GM19438 (cell line): ENCODE data around the gene CSHL1.
"Not testable (repeated sequence)": the region's sequence is repeated elsewhere in the genome, so short reads cannot be mapped to it uniquely, and the experiment has no call there.

Experiments used
- ATAC-seq: cut with Tn5 transposase; IDR thresholded peaks from one replicate; pipeline ENCODE4 v1.9.1; 2021; ENCODE audit warnings: low read depth; ENCODE audit not compliant: unreplicated experiment

The CSHL1 gene

DNA sequence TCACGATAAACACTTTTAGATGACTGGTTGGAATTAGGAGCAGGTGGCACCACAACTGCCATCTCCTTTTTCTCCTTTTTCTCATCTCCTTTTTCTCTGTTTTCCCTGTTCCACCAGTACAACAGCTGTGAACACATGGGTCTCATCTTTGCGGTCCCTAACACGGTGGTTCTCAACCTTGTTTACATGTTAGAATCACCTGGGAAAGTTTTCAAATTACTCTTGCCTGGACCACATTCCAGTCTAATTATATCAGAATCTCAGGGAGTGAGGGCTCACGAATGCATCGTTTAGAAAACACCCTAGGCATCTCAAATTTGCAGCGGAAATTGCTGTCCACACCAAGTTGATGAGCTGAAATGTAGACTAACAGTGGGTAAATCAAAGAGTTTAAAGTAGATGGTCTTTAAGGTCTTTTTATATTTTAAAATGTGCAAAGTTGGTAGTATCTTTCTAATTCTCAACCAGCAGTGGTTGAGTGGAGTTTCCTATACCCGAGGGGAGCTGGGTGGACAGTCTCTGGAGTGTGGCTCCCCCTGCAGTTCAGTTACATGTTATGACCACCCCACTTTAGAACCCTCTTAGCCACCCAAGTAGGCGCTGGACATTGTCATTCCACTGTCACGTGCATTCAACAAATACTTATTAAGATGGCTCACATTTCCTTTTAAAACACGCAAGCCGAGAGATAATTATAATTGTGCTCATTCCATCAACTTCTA lies 18.6 kb downstream of the CSHL1 start:
- ATAC-seq = not testable (repeated sequence)

DNA sequence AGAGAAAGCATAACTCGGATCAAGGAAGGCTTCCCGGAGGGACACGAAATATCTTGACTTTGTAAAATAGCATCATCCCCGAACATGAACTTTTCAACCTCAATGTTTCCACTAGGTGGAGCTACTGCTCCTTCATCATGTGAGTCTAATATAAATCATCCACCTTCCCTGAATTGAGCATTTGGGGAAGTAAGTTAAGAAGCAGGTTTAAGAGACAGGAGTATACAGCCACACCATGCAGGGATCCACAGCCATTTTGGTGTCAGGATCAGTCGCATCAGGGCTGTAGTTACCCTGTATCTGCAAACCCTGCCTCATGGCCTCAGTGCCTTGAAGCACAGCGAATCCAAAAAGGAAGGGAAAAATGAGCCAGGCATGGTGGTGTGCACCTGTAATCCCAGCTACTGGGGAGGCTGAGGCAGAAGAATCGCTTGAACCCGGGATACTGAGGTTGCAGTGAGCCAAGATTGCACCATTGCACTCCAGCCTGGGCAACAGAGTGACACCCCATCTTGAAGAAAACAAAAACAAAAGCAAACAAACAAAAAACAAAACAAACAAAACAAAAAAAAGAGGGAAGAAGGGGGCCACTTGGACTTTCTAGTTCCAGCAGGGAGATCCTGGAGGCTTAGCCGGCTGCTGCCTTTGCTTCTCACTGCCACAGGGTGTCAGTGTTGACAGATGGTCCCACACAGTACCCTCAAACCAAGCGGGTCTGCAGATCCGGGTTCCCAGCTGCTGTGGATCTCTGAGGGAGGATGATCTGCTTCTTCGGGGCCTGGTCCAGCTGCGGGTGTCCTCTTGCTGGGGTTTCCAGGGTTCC lies 21.8 kb downstream of the CSHL1 start:
- not testable (repeated sequence) for ATAC-seq

DNA sequence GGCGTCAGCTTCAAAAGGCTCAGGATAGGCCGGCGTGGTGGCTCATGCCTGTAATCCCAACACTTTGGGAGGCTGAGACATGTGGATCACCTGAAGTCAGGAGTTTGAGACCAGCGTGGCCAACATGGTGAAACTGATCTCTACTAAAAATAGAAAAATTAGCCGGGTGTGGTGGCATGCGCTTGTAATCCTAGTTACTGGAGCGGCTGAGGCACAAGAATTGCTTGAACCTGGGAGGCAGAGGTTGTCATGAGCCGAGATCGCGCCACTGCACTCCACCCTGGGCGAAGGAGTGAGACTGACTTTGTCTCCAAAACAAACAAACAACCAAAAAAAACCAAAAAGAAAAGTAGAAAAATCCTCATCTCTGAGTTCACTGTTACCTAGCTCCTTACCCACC lies 25.9 kb downstream of the CSHL1 start:
- ATAC-seq = not testable (repeated sequence)

DNA sequence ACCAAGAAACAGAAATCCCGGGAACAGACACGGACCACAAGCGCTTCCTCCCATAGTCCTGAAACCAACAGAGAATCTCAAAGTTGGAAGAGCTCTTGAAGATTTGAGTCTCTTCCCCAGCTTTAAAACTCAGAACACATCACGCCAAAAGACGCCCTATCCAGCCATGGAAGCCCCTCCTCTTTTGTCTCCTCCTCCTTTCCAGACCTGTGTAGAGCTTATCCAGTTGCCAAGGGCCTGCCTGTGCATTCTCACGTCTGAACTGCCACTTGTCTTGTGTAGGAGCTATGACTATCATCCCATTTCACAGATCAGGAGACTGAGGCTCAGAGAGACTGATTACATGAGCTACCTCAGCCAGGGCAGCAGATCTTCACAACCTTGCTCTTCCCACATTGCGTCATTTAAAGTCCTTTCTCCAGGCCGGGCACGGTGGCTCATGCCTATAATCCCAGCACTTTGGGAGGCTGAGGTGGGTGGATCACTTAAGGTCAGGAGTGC lies 28.4 kb downstream of the CSHL1 start:
- not testable (repeated sequence) for ATAC-seq

DNA sequence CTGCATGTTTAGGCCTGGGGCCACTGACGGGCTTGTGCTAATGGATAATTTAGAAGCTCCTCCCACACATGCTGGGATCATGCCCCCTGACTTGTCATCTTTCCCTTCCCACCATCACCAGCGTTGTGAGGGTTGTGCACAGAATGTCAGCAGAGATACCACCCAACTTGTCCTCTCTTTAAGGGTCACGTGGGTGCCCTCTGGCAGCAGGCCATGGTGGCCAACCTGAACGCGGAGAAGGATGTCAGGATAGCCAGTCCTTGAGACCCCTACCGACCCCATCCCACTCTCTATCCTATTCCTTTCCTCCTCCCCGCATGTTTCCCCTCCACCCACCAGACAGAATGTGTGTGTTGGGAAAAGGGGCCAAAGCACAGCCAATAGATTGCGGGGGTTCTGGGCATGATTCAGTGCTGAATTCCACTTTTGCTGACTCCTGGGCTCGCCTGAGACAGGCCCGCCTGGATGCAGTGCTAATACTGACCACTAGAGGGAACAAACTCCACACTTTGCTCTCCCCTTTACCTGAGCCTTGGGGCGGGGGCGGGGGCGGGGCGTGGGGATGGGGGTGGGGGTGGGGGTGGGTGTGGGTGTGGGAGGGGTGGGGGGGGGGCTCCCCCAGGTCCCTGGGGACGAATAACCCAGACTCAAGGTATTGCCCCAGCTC lies 29.0 kb downstream of the CSHL1 start, which contains the start of gene GH2:
GH2 (minus strand) TSS at position 10 of the 667 bp plus-strand sequence. CDS start 143 bp downstream, outside the sequence.
- ATAC-seq = no peak

DNA sequence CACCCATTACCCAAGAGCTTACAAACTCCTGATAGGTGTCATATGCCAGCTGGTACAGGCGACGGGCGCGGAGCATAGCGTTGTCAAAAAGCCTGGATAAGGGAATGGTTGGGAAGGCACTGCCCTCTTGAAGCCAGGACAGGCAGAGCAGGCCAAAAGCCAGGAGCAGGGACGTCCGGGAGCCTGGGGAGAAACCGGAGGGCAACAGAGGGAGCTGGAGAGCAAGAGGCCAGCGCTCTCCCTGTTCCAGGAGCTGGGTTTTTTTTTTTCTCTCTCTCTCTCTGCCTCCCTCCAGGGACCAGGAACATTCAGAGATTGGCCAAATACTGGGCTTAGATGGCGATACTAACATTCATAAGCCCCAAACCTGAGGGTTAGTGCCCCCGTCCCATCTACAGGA lies 29.7 kb downstream of the CSHL1 start:
- not testable (repeated sequence) for ATAC-seq

DNA sequence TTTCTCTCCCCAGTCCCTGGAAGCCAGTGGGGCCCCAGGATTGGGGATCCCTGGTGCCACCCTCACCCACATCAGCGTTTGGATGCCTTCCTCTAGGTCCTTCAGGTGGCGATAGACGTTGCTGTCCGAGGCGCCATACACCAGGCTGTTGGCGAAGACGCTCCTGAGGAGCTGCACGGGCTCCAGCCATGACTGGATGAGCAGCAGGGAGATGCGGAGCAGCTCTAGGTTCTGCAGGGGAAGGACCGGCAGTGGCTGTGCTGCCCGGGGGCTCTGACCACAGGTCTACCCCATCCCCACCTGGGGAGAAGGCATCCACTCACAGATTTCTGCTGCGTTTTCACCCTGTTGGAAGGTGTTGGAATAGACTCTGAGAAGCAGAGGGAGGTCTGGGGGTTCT lies 30.4 kb downstream of the CSHL1 start:
- ATAC-seq = no peak

DNA sequence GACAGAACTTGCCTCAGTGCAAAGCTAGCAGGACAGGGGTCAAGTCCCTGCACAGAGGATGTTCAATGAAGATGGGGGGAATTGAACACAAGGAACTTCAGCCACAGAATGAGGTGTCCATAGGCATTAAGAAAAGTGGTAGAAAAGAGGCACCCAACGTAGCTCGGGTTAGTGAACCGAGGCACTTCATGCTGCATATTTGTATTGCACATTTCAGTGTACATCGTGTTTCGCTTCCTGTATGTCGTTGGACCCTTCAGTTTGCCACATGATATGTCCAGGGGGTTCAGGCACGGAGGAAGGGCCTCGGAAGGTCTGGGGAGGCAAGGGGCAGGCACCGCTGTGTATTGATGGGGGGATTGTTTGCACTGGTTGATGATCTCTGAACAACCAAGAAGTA lies 32.6 kb downstream of the CSHL1 start:
- ATAC-seq = not testable (repeated sequence)

DNA sequence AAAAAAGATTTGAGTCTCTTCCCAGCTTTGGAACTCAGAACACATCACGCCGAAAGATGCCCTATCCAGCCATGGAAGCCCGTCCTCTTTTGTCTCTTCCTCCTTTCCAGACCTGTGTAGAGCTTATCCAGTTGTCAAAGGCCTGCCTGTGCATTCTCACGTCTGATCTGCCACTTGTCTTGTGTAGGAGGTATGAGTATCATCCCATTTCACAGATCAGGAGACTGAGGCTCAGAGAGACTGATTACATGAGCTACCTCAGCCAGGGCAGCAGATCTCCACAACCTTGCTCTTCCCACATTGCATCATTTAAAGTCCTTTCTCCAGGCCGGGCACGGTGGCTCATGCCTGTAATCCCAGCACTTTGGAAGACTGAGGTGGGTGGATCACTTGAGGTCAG lies 36.4 kb downstream of the CSHL1 start:
- ATAC-seq = not testable (repeated sequence)

DNA sequence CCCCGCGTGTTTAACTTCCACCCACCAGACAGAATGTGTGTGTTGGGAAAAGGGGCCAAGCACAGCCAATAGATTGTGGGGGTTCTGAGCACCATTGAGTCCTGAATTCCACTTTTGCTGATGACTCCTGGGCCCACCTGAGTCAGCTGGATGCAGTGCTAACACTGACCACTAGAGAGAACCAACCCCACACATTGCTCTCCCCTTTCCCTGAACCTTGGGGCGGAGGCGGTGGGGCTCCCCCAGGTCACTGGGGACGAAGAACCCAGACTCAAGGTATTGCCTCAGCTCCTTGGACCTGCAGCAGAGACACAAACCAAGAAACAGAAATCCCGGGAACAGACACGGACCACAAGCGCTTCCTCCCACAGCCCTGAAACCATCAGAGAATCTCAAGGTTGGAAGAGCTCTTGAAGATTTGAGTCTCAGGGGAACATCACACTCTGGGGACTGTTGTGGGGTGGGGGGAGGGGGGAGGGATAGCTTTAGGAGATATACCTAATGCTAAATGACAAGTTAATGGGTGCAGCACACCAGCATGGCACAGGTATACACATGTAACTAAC lies 36.9 kb downstream of the CSHL1 start:
- ATAC-seq = not testable (repeated sequence)

DNA sequence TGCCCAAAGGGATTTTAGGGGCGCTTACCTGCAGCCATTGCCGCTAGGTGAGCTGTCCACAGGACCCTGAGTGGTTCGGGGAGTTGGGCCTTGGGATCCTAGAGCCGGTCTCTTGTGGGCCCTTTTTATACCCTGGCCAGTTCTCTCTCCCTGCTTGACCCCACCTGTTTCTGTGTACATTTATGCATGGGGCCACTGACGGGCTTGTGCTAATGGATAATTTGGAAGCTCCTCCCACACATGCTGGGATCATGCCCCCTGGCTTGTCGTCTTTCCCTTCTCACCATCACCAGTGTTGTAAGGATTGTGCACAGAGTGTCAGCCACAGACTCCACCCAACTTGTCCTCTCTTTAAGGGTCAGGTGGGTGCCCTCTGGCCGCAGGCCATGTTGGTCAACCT lies 37.5 kb downstream of the CSHL1 start, which contains the start of gene CSH2:
CSH2 (minus strand) TSS at position 101 of the 400 bp plus-strand sequence; CDS start at position 38, 63 bp downstream.
- not testable (repeated sequence) for ATAC-seq

DNA sequence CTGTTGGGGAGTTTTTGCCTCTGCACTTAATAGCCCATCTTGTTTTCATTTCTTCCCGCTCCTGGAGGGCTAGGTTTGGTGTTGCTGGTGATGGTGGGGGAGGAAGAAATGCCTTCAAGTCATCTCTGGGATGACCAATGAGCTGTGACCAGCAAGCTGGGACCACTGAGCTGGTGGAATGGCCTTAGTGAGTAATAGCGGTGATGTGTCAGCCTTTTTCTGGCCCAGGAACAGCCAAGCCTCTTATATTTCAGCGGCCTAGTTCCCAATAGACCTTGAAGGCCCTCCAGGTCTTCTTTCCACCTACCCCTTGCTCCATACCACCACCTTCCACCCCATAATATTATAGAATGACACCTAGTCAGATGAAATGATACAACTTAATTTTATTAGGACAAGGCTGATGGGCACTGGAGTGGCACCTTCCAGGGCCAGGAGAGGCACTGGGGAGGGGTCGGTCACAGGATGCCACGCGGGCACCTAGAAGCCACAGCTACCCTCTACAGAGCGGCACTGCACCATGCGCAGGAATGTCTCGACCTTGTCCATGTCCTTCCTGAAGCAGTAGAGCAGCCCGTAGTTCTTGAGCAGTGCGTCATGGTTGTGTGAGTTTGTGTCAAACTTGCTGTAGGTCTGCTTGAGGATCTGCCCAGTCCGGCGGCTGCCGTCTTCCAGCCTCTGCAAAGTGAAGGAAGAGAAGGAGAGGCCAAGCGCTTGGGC lies 39.3 kb downstream of the CSHL1 start:
- ATAC-seq = not testable (repeated sequence)

DNA sequence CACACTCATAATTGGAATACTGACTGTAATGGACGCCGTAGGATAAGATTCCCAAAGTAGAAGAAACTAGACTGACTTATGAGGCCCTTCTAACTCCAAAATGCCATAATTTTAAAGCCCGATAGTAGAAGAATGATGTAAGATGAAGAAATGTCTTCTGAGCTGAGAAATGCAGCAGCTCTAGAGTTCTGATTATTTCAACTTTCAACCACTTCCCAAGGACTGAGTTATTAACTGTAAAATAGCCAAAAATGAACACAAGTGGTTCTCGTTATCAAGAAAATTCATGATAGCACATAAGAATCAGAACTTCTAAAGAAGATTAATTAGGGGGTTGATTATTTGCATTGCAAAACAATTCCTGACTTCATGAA lies 40.8 kb downstream of the CSHL1 start:
- ATAC-seq = not testable (repeated sequence)

DNA sequence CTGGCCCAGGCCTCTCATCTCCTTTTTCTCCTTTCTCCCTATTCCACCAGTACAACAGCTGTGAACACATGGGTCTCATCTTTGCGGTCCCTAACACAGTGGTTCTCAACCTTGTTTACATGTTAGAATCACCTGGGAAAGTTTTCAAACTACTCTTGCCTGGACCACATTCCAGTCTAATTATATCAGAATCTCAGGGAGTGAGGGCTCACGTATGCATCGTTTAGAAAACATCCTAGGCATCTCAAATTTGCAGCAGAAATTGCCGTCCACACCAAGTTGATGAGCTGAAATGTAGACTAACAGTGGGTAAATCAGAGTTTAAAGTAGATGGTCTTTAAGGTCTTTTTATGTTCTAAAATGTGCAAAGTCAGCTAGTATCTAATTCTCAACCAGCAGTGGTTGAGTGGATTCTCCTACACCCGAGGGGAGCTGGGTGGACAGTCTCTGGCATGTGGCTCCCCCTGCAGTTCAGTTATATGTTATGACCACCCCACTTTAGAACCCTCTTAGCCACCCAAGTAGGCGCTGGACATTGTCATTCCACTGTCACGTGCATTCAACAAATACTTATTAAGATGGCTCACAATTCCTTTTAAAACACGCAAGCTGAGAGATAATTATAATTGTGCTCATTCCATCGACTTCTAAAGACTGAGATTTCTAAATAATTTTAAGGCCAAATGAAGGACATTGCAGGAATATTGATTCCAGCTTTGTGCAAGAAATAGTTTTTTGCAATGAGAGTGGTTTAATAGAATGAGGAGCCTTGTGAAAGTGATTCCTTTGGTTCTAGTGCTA lies 41.4 kb downstream of the CSHL1 start:
- not testable (repeated sequence) for ATAC-seq

DNA sequence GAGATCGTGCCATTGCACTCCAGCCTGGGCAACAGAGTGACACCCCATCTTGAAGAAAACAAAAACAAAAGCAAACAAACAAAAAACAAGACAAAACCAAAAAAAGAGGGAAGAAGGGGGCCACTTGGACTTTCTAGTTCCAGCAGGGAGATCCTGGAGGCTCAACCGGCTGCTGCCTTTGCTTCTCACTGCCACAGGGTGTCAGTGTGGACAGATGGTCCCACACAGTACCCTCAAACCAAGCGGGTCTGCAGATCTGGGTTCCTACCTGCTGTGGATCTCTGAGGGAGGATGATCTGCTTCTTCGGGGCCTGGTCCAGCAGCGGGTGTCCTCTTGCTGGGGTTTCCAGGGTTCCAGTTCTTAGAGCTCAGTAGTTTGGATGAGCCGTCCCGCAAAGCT lies 44.4 kb downstream of the CSHL1 start:
- ATAC-seq = not testable (repeated sequence)
